Vagina (tissue), 2 donors: ENCODE data around the gene POLR2E. TPM values are rescaled to one million over a fixed set of nuclear protein-coding genes. Genes with fewer than 3 reads are reported as not detected.

ENCODE experiments used
- DNase-seq, 2 donors: peaks; one replicate each; pipeline ENCODE4 v3.0.0-alpha.2; 2017; ENCODE audit errors: extremely low spot score in 2 of 2
- H3K27ac ChIP-seq: fragments of 200-600 bp; sonication (generic); one replicate; pipeline ENCODE4 v1.5.1; 2019
- H3K27me3 ChIP-seq: fragments of 200-600 bp; sonication (generic); one replicate; pipeline ENCODE4 v1.5.1; 2019
- H3K36me3 ChIP-seq, 2 donors: fragments of 200-600 bp; sonication (generic); one replicate each; pipeline ENCODE4 v1.5.1; 2017 to 2019
- H3K4me1 ChIP-seq: fragments of 200-600 bp; sonication (generic); one replicate; pipeline ENCODE4 v1.5.1; 2019
- H3K4me3 ChIP-seq, 2 donors: fragments of 200-600 bp; sonication (generic); 1 replicate in 1 of 2; 2 replicates in 1 of 2; pipeline ENCODE4 v1.5.1; 2016 to 2019
- H3K9me3 ChIP-seq: fragments of 200-600 bp; sonication (generic); one replicate; pipeline ENCODE4 v1.5.1; 2019
- CTCF ChIP-seq, 3 experiments: fragments of 450-650 bp in 2 of 3; fragments of 200-600 bp in 1 of 3; sonication (generic) in 1 of 3; IDR thresholded peaks; one replicate each; pipeline ENCODE4 v1.5.1; 2017 to 2019; ENCODE audit warnings: antibody characterized with exemption in 3 of 3, mild to moderate bottlenecking in 2 of 3, moderate library complexity in 2 of 3
- POLR2A ChIP-seq, 2 donors: fragments of 450-650 bp; IDR thresholded peaks; one replicate each; pipeline ENCODE4 v1.6.1; 2017; ENCODE audit warnings: antibody characterized with exemption in 2 of 2, mild to moderate bottlenecking in 2 of 2, moderate library complexity in 2 of 2
- POLR2AphosphoS5 ChIP-seq, 2 donors: sonication (generic); formaldehyde crosslinking; IDR thresholded peaks; one replicate each; pipeline ENCODE4 v1.9.0; 2017; ENCODE audit warnings: antibody characterized with exemption in 2 of 2, mild to moderate bottlenecking in 2 of 2, low read depth in 1 of 2; ENCODE audit not compliant: insufficient read depth in 1 of 2
- intact Hi-C: fragments of 100-400 bp; cut with DNase I; formaldehyde crosslinking; loops from one replicate; pipeline ENCODE4 v1.15.1; 2023
- total RNA-seq: library from RNA; depleted of rRNA; stranded (reverse); fragments of >200 nt; gene quantifications from one replicate; pipeline ENCODE4 v1.2.3, GENCODE V29; 2016

POLR2E gene
- total RNA-seq, 1 donor from 2014 or later: 83.7 TPM

- intact Hi-C loops: no loop called here
These were observed 1.8 kb downstream of the POLR2E start for GRCh38 chr19:1093330-1093729.

GRCh38 chr19:1091544-1092175, 3.5 kb downstream of the POLR2E start:
- Histone ChIP-seq H3K27ac (no peak overlapping the region), H3K36me3 (peaks cover 0 to 31% of the 10 kb centered on the region in 2 donors), H3K4me3 (no peak overlapping the region), H3K9me3 (no peaks in the 10 kb centered on the region), H3K27me3 (no peaks in the 10 kb centered on the region), H3K4me1 (peaks cover 22% of the 10 kb centered on the region)
- no peak for DNase-seq
- TF ChIP-seq POLR2AphosphoS5 (IDR thresholded peaks at IDR 0.05; ENCODE audit: insufficient read depth in 1 of 2, low read depth in 1 of 2) (no peak), CTCF (IDR thresholded peaks at IDR 0.05) (no peak), POLR2A (IDR thresholded peaks at IDR 0.05) (no peak)
- intact Hi-C loops: no loop called here

More at GRCh38 chr19:1093330-1093729, 1.8 kb downstream of the POLR2E start:
- TF ChIP-seq POLR2A (IDR thresholded peaks at IDR 0.05) (no peak), POLR2AphosphoS5 (IDR thresholded peaks at IDR 0.05; ENCODE audit: insufficient read depth in 1 of 2, low read depth in 1 of 2) (no peak), CTCF (IDR thresholded peaks at IDR 0.05) (no peak)
- H3K4me1 ChIP-seq: peaks cover 25% of the 10 kb centered on the region
- H3K27ac ChIP-seq: no peak overlapping the region
- no peak for DNase-seq
- H3K36me3 ChIP-seq: peaks cover 0 to 31% of the 10 kb centered on the region in 2 donors
- no peaks in the 10 kb centered on the region for H3K9me3 ChIP-seq
- no peaks in the 10 kb centered on the region for H3K27me3 ChIP-seq
- H3K4me3 ChIP-seq: peak overlapping the region in 1 of 2 donors; percentile 99

- H3K27ac ChIP-seq: no peak overlapping the region
- H3K36me3 ChIP-seq: peaks cover 0 to 31% of the 10 kb centered on the region in 2 donors
- H3K9me3 ChIP-seq: no peaks in the 10 kb centered on the region
- peaks cover 22% of the 10 kb centered on the region for H3K4me1 ChIP-seq
- no peak for DNase-seq
- no peak overlapping the region for H3K4me3 ChIP-seq
- intact Hi-C loops: no loop called here
- H3K27me3 ChIP-seq: no peaks in the 10 kb centered on the region
- TF ChIP-seq POLR2AphosphoS5 (IDR thresholded peaks at IDR 0.05; ENCODE audit: insufficient read depth in 1 of 2, low read depth in 1 of 2): no peak
- no peak for TF ChIP-seq CTCF (IDR thresholded peaks at IDR 0.05)
- no peak for TF ChIP-seq POLR2A (IDR thresholded peaks at IDR 0.05)
These were observed 4.2 kb downstream of the POLR2E start for GRCh38 chr19:1090731-1091543.

GRCh38 chr19:1089891-1090290, 5.3 kb downstream of the POLR2E start:
- no peak for TF ChIP-seq CTCF (IDR thresholded peaks at IDR 0.05)
- no peak for TF ChIP-seq POLR2AphosphoS5 (IDR thresholded peaks at IDR 0.05; ENCODE audit: insufficient read depth in 1 of 2, low read depth in 1 of 2)
- no peak for TF ChIP-seq POLR2A (IDR thresholded peaks at IDR 0.05)
- intact Hi-C loops: no loop called here
- Histone ChIP-seq H3K4me3 (no peak overlapping the region), H3K36me3 (peaks cover 0 to 31% of the 10 kb centered on the region in 2 donors), H3K9me3 (no peaks in the 10 kb centered on the region), H3K27me3 (no peaks in the 10 kb centered on the region), H3K27ac (no peak overlapping the region), H3K4me1 (peaks cover 20% of the 10 kb centered on the region)
- no peak for DNase-seq
